Measurements from ENCODE around the gene LRR1. TPM values are rescaled to one million over a fixed set of nuclear protein-coding genes. Genes with fewer than 3 reads are reported as not detected.
A peak's percentile ranks its signal among the peaks of the same experiment; 100 is the strongest.
"Not testable (repeated sequence)": the region's sequence is repeated elsewhere in the genome, so short reads cannot be mapped to it uniquely, and the experiment has no call there.

Gene LRR1
- polyA plus RNA-seq, 1 experiment = 12.8 TPM

DNA sequence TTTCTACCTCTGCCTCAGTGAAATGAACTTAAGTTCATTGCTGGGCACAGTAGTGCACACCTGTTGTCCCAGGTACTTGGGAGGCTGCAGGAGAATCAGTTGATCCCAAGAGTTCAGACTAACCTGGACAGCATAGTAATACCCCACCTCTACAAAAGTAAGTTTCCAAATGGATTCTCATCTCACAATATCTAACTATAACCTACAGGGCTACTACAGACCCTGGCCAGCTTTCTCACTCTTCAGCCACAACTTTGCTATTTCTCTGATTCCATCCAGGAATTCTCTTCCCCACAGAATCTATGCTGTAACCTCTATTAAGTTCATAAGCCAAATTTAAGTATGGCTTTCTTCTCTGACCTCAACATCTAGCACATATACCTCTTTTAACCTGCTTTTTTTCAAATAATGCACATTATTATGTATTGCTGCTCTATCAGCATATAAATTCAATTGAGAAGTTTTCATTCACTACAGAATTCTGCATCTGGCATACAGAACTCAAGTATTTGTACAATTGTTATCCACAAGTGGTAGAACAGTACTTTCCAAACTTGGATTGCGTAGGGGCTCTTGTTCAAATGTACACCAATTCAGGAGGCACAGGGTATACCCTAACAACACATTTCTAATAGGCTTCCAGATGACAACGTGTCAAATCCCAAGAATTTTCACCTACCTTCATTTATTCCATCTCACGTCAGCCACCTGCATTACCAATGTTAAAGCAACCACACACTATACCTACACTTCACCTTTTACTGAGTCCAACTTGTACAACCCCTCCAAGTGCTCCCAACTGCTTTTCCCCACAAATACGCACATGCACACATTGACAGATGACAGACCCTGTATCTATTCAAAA is 16.4 kb upstream of the LRR1 start:
- ChIA-PET CTCF (interaction anchor here (1.2 kb wide), 1 partner anchor 121 kb away, joined by 5 read pairs; no protein-coding TSS in a partner anchor), POLR2A (interaction anchor here (0.6 kb wide), 1 partner anchor 163 kb away, joined by 3 read pairs; no protein-coding TSS in a partner anchor)
- Histone ChIP-seq H3K27me3 (ENCODE audit: control insufficient read depth, insufficient read depth, low read length) (no peaks in the 10 kb centered on the region), H3K9me3 (ENCODE audit: control insufficient read depth, insufficient read depth, low read length) (no peaks in the 10 kb centered on the region), H3K4me3 (ENCODE audit: low read depth, low read length) (no peak overlapping the region), H3K27ac (ENCODE audit: low read depth, low read length) (no peak overlapping the region)
- DNase-seq (ENCODE audit: low read depth, low spot score) = no peak
- no peak for TF ChIP-seq CTCF (IDR thresholded peaks at IDR 0.05; ENCODE audit: low read depth, low read length)

DNA sequence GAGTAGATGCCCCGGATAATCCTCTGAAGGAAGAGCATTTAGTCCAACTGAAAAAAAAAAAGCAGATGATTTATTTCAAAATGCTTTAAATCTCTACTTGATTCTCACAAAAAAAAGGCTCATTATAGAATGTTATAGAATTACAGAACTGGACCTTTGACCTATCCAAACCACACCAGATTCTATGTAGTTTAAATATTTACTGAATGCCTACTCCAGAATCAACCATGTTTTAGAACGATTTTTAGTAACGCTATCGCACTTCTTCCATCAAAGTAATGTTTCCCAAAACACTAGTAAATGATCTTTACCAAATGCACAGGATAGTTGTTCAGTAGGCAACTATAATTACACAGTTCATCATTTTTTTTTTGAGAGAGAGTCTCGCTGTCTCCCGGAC is 15.1 kb upstream of the LRR1 start:
- ChIA-PET CTCF (interaction anchor here (1.2 kb wide), 1 partner anchor 122 kb away, joined by 5 read pairs; no protein-coding TSS in a partner anchor), POLR2A (no interaction called here)
- H3K9me3 ChIP-seq (ENCODE audit: control insufficient read depth, insufficient read depth, low read length) = no peaks in the 10 kb centered on the region
- no peaks in the 10 kb centered on the region for H3K27me3 ChIP-seq (ENCODE audit: control insufficient read depth, insufficient read depth, low read length)
- H3K27ac ChIP-seq (ENCODE audit: low read depth, low read length) = no peak overlapping the region
- peak overlapping the region; percentile 95 for H3K4me3 ChIP-seq (ENCODE audit: low read depth, low read length)
- TF ChIP-seq CTCF (IDR thresholded peaks at IDR 0.05; ENCODE audit: low read depth, low read length) = no peak
- DNase-seq (ENCODE audit: low read depth, low spot score) = no peak

- peak overlapping the region; percentile 95 for H3K4me3 ChIP-seq (ENCODE audit: low read depth, low read length)
- no peaks in the 10 kb centered on the region for H3K9me3 ChIP-seq (ENCODE audit: control insufficient read depth, insufficient read depth, low read length)
- H3K27me3 ChIP-seq (ENCODE audit: control insufficient read depth, insufficient read depth, low read length) = no peaks in the 10 kb centered on the region
- no peak for DNase-seq (ENCODE audit: low read depth, low spot score)
- CTCF ChIA-PET = no interaction called here
- POLR2A ChIA-PET = no interaction called here
- no peak for TF ChIP-seq CTCF (IDR thresholded peaks at IDR 0.05; ENCODE audit: low read depth, low read length)
- no peak overlapping the region for H3K27ac ChIP-seq (ENCODE audit: low read depth, low read length)
These were observed 14.7 kb upstream of the LRR1 start for GRCh38 chr14:49584058-49584457.

DNA sequence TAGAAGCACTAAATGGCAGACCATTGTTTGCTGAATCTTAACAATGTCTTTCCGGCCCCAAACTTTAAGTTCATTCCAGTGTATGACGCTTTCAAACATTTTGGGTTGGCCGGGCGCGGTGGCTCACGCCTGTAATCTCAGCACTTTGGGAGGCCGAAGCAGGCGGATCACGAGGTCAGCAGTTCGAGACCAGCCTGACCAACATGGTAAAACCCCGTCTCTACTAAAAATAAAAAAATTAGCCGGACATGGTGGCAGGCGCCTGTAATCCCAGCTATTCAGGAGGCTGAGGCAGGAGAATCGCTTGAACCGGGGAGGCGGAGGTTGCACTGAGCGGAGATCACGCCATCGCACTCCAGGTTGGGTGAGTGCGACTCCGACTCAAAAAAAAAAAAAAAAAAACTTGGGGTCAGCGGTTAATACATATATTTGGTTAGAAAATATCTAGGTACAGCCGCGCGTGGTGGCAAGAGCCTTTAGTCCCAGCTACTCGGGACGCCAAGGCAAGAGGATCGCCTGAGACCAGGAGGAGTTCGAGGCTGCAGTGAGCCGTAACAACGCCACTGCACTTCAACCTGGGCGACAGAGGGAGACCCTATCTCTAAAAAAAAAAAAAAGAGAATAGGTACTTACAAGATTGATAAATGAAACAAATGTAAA is 13.6 kb upstream of the LRR1 start:
- H3K27me3 ChIP-seq (ENCODE audit: control insufficient read depth, insufficient read depth, low read length); DNase-seq (ENCODE audit: low read depth, low spot score); H3K9me3 ChIP-seq (ENCODE audit: control insufficient read depth, insufficient read depth, low read length); CTCF ChIA-PET; H3K27ac ChIP-seq (ENCODE audit: low read depth, low read length): not testable (repeated sequence)
- POLR2A ChIA-PET = interaction anchor here (0.7 to 1.9 kb wide), 3 partner anchors 10 to 49 kb away, joined by 3 to 12 read pairs (median 3); partner anchors contain the start of gene LRR1
- peak overlapping the region; percentile 95 for H3K4me3 ChIP-seq (ENCODE audit: low read depth, low read length)

- Histone ChIP-seq H3K27ac (ENCODE audit: low read depth, low read length) (peak within 1 kb of the TSS; percentile 67), H3K9me3 (ENCODE audit: control insufficient read depth, insufficient read depth, low read length) (no peaks in the 10 kb centered on the region), H3K4me3 (ENCODE audit: low read depth, low read length) (peak within 1 kb of the TSS; percentile 95), H3K27me3 (ENCODE audit: control insufficient read depth, insufficient read depth, low read length) (no peaks in the 10 kb centered on the region)
- DNase-seq (ENCODE audit: low read depth, low spot score) = peak; percentile 99
- ChIA-PET CTCF (interaction anchor here (1.1 to 3.7 kb wide), 5 partner anchors 15 to 125 kb away, joined by 4 to 37 read pairs (median 8); no protein-coding TSS in a partner anchor), POLR2A (interaction anchor here (0.6 to 1.9 kb wide), 10 partner anchors 9 to 223 kb away, joined by 3 to 21 read pairs (median 6); partner anchors contain the start of genes DNAAF2, KLHDC2, LRR1 and MGAT2)
- TF ChIP-seq CTCF (IDR thresholded peaks at IDR 0.05; ENCODE audit: low read depth, low read length) = no peak
These were observed 12.7 kb upstream of the LRR1 start, which contains the start of gene RPS29 for GRCh38 chr14:49585803-49586672. TSS of gene RPS29 (minus strand) at chr14:49586380. CDS start at chr14:49586346, 34 bp downstream.

Data from AG04450 (cell line).